Endothelial cell of umbilical vein (primary cell): Measurements from ENCODE around the gene UGT1A7.

Experiments
- POLR2A ChIP-seq: IDR thresholded peaks from 2 replicates; pipeline ENCODE4 v1.6.1; 2012; ENCODE audit warnings: low read depth, mild to moderate bottlenecking, control low read depth, low read length
- TF ChIP-seq, protein P1 (sequence below), 2 donors: IDR thresholded peaks; 1 replicate in 1 of 2; 2 replicates in 1 of 2; pipeline ENCODE4 v1.5.1; 2011; ENCODE audit warnings: low read length in 2 of 2, mild to moderate bottlenecking in 2 of 2, moderate library complexity in 2 of 2, control low read depth in 1 of 2, inconsistent platforms in 1 of 2, low read depth in 1 of 2; ENCODE audit not compliant: insufficient read depth in 1 of 2; ENCODE audit errors: extremely low read depth in 1 of 2

DNA sequence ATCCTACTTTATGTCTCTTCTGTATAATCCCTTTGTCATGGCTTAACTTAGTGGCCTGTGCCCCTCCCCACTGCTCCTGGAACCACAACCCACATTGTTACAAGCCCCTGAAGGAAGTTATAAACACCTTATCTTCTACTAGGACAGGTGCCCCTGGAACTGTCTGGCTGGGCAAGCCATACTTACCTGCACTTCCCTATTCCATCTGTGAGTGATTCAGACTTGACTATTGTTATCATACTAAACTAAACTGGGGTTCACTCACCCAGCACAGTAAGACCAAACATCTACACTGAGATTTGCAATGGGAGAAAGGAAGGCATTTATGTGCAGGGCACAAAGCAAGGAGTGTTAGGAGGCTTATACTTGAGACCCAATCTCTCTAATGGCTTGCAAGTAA, 7.3 kb downstream of the UGT1A7 start:
- TF ChIP-seq, protein P1, sequence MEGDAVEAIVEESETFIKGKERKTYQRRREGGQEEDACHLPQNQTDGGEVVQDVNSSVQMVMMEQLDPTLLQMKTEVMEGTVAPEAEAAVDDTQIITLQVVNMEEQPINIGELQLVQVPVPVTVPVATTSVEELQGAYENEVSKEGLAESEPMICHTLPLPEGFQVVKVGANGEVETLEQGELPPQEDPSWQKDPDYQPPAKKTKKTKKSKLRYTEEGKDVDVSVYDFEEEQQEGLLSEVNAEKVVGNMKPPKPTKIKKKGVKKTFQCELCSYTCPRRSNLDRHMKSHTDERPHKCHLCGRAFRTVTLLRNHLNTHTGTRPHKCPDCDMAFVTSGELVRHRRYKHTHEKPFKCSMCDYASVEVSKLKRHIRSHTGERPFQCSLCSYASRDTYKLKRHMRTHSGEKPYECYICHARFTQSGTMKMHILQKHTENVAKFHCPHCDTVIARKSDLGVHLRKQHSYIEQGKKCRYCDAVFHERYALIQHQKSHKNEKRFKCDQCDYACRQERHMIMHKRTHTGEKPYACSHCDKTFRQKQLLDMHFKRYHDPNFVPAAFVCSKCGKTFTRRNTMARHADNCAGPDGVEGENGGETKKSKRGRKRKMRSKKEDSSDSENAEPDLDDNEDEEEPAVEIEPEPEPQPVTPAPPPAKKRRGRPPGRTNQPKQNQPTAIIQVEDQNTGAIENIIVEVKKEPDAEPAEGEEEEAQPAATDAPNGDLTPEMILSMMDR (IDR thresholded peaks at IDR 0.05; ENCODE audit: extremely low read depth in 1 of 2, insufficient read depth in 1 of 2, low read depth in 1 of 2, low read length in 2 of 2), result no peak
- TF ChIP-seq POLR2A, result no peak
